ENCODE data around the gene DLGAP4.

DLGAP4 gene

GRCh38 chr20:36415475-36416002, 109.4 kb downstream of the DLGAP4 start:
- Mint-ChIP-seq H3K27me3 (ENCODE audit: low read depth, poor library complexity) (peaks cover 23% of the 10 kb centered on the region), H3K4me1 (no peaks in the 10 kb centered on the region), H3K9me3 (no peaks in the 10 kb centered on the region), H3K36me3 (ENCODE audit: low read depth) (no peaks in the 10 kb centered on the region), H3K4me3 (no peak overlapping the region), H3K27ac (no peak overlapping the region)
- no peak for TF ChIP-seq CTCF (IDR thresholded peaks at IDR 0.05)
- no peak for DNase-seq

GRCh38 chr20:36418711-36419110, 112.6 kb downstream of the DLGAP4 start:
- H3K27ac Mint-ChIP-seq: no peak overlapping the region

GRCh38 chr20:36421641-36422040, 115.5 kb downstream of the DLGAP4 start:
- Mint-ChIP-seq H3K4me1 (peaks cover 11% of the 10 kb centered on the region), H3K27me3 (ENCODE audit: low read depth, poor library complexity) (peaks cover 34% of the 10 kb centered on the region), H3K36me3 (ENCODE audit: low read depth) (no peaks in the 10 kb centered on the region), H3K9me3 (no peaks in the 10 kb centered on the region), H3K4me3 (no peak overlapping the region), H3K27ac (peak overlapping the region; percentile 52)
- TF ChIP-seq CTCF (IDR thresholded peaks at IDR 0.05): no peak
- no peak for DNase-seq

More at GRCh38 chr20:36418711-36419110, 112.6 kb downstream of the DLGAP4 start:
- Mint-ChIP-seq H3K9me3 (no peaks in the 10 kb centered on the region), H3K27me3 (ENCODE audit: low read depth, poor library complexity) (peaks cover 18% of the 10 kb centered on the region), H3K4me3 (no peak overlapping the region), H3K36me3 (ENCODE audit: low read depth) (no peaks in the 10 kb centered on the region), H3K4me1 (peaks cover 5% of the 10 kb centered on the region)
- no peak for TF ChIP-seq CTCF (IDR thresholded peaks at IDR 0.05)
- DNase-seq: no peak

- Mint-ChIP-seq H3K4me3 (no peak overlapping the region), H3K27me3 (ENCODE audit: low read depth, poor library complexity) (peaks cover 28% of the 10 kb centered on the region), H3K9me3 (no peaks in the 10 kb centered on the region), H3K4me1 (peaks cover 11% of the 10 kb centered on the region), H3K27ac (no peak overlapping the region), H3K36me3 (ENCODE audit: low read depth) (no peaks in the 10 kb centered on the region)
- no peak for DNase-seq
- TF ChIP-seq CTCF (IDR thresholded peaks at IDR 0.05): no peak
Measured at GRCh38 chr20:36424314-36424713, 118.2 kb downstream of the DLGAP4 start.

GRCh38 chr20:36425166-36425565, 119.0 kb downstream of the DLGAP4 start:
- H3K36me3 Mint-ChIP-seq (ENCODE audit: low read depth): no peaks in the 10 kb centered on the region
- peaks cover 25% of the 10 kb centered on the region for H3K27me3 Mint-ChIP-seq (ENCODE audit: low read depth, poor library complexity)
- no peaks in the 10 kb centered on the region for H3K9me3 Mint-ChIP-seq
- no peak overlapping the region for H3K4me3 Mint-ChIP-seq
- H3K4me1 Mint-ChIP-seq: peaks cover 11% of the 10 kb centered on the region
- H3K27ac Mint-ChIP-seq: no peak overlapping the region
- TF ChIP-seq CTCF (IDR thresholded peaks at IDR 0.05): no peak
- no peak for DNase-seq

GRCh38 chr20:36431604-36432003, 125.5 kb downstream of the DLGAP4 start:
- H3K4me1 Mint-ChIP-seq: no peaks in the 10 kb centered on the region
- peaks cover 33% of the 10 kb centered on the region for H3K27me3 Mint-ChIP-seq (ENCODE audit: low read depth, poor library complexity)
- no peaks in the 10 kb centered on the region for H3K36me3 Mint-ChIP-seq (ENCODE audit: low read depth)
- no peaks in the 10 kb centered on the region for H3K9me3 Mint-ChIP-seq
- DNase-seq: no peak
- no peak for TF ChIP-seq CTCF (IDR thresholded peaks at IDR 0.05)
- H3K4me3 Mint-ChIP-seq: no peak overlapping the region
- no peak overlapping the region for H3K27ac Mint-ChIP-seq
